ENCODE measurements around the gene ZC3H12D. TPM values are rescaled to one million over a fixed set of nuclear protein-coding genes. Genes with fewer than 3 reads are reported as not detected.
"Not testable (repeated sequence)": the region's sequence is repeated elsewhere in the genome, so short reads cannot be mapped to it uniquely, and the experiment has no call there.

ZC3H12D gene
- total and polyA plus RNA-seq, 9 of the 15 experiments (the other 6 are each of a cell fraction or from before 2014, with no cell fraction given), result 0.04 to 0.27 (median 0.05) TPM; not detected in 3

- H3K4me1 ChIP-seq (replicated peaks in 1 of 2; ENCODE audit: control insufficient read depth in 2 of 2, insufficient read depth in 2 of 2, low read length in 2 of 2); H3K9ac ChIP-seq (ENCODE audit: insufficient read depth in 1 of 2, low read depth in 2 of 2, low read length in 2 of 2); H3K4me2 ChIP-seq (ENCODE audit: insufficient read depth, low read length); ATAC-seq; H3K9me3 ChIP-seq (replicated peaks; ENCODE audit: control insufficient read depth, insufficient read depth, low read depth, low read length); DNase-seq (ENCODE audit: extremely low read depth in 1 of 4, low spot score in 3 of 4); H3K4me3 ChIP-seq; intact Hi-C loops (cut with micrococcal nuclease); H3K9me1 ChIP-seq (ENCODE audit: control insufficient read depth, insufficient read depth, low read length); FAIRE-seq; BruUV-seq (replicated peaks); H3K36me3 ChIP-seq (ENCODE audit: control insufficient read depth, insufficient read depth, low read length); H3K79me2 ChIP-seq (ENCODE audit: control insufficient read depth, insufficient read depth, low read length); H2AFZ ChIP-seq (ENCODE audit: low read depth, low read length); H4K20me1 ChIP-seq (replicated peaks; ENCODE audit: control insufficient read depth, insufficient read depth, low read length); H3K27ac ChIP-seq (ENCODE audit: extremely low read depth, low read depth, low read length); CTCF ChIA-PET (ENCODE audit: low intra/inter-chr PET ratio): not testable (repeated sequence)
- peaks cover 35 to 79% of the 10 kb centered on the region in 2 experiments for H3K27me3 ChIP-seq (ENCODE audit: control insufficient read depth in 2 of 2, insufficient read depth in 2 of 2, low read length in 2 of 2)
- POLR2A ChIA-PET, result interaction anchor here (1.8 to 2.0 kb wide), 2 partner anchors 10 to 18 kb away, joined by 6 to 8 read pairs; no protein-coding TSS in a partner anchor
- 9% methylated on average over 3 of the region's 3 CpGs for WGBS (ENCODE audit: insufficient coverage, low coverage, missing lambda C conversion rate)
- TF ChIP-seq, protein P1, sequence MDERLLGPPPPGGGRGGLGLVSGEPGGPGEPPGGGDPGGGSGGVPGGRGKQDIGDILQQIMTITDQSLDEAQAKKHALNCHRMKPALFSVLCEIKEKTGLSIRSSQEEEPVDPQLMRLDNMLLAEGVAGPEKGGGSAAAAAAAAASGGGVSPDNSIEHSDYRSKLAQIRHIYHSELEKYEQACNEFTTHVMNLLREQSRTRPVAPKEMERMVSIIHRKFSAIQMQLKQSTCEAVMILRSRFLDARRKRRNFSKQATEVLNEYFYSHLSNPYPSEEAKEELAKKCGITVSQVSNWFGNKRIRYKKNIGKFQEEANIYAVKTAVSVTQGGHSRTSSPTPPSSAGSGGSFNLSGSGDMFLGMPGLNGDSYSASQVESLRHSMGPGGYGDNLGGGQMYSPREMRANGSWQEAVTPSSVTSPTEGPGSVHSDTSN (CRISPR knock-in tag; IDR thresholded peaks at IDR 0.05; ENCODE audit: low read depth), result not testable (repeated sequence)
- TF ChIP-seq, protein P1 (tag; conservative IDR thresholded peaks at IDR 0.05; ENCODE audit: low read depth), result peak; percentile 85
- TF ChIP-seq, protein P2, sequence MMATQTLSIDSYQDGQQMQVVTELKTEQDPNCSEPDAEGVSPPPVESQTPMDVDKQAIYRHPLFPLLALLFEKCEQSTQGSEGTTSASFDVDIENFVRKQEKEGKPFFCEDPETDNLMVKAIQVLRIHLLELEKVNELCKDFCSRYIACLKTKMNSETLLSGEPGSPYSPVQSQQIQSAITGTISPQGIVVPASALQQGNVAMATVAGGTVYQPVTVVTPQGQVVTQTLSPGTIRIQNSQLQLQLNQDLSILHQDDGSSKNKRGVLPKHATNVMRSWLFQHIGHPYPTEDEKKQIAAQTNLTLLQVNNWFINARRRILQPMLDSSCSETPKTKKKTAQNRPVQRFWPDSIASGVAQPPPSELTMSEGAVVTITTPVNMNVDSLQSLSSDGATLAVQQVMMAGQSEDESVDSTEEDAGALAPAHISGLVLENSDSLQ (IDR thresholded peaks at IDR 0.05), result peak; percentile 88
- TF ChIP-seq MEIS2 (IDR thresholded peaks at IDR 0.05; ENCODE audit: partially characterized antibody) (peak; percentile 88), ARHGAP35 (IDR thresholded peaks at IDR 0.05; ENCODE audit: partially characterized antibody) (peak; percentile 73)
- in situ Hi-C loops (cut with MboI), result loop anchor here (25.0 kb wide), 1 partner anchor 882 kb away; no protein-coding TSS in a partner anchor
Observed at GRCh38 chr6:149444360-149445094, 40.3 kb downstream of the ZC3H12D start.

All from K562 (cell line).